T-helper 2 cell treated with Interferon-gamma antibody and Interleukin-4, amounts not matched to agents 100 ng/mL and 5 ng/mL, for 36 hours (primary cell): ENCODE data around the gene RFPL2. TPM values are rescaled to one million over a fixed set of nuclear protein-coding genes. Genes with fewer than 3 reads are reported as not detected.
"Not testable (repeated sequence)": the region's sequence is repeated elsewhere in the genome, so short reads cannot be mapped to it uniquely, and the experiment has no call there.

Experiments
- intact Hi-C: fragments of 100-400 bp; cut with micrococcal nuclease; formaldehyde crosslinking; loops from one replicate; pipeline ENCODE4 v1.15.1; 2023
- total RNA-seq: library from RNA; stranded (reverse); gene quantifications from 2 replicates; pipeline ENCODE4 v1.2.3, GENCODE V29; 2022

RFPL2 gene
- total RNA-seq, 1 donor from 2014 or later, result 0.09 TPM

GRCh38 chr22:32206774-32207758 lies 2.2 kb upstream of the RFPL2 start:
- intact Hi-C loops, result loop anchor here (5.0 kb wide), 2 partner anchors 65 to 265 kb away; partner anchors contain the start of gene FBXO7

DNA sequence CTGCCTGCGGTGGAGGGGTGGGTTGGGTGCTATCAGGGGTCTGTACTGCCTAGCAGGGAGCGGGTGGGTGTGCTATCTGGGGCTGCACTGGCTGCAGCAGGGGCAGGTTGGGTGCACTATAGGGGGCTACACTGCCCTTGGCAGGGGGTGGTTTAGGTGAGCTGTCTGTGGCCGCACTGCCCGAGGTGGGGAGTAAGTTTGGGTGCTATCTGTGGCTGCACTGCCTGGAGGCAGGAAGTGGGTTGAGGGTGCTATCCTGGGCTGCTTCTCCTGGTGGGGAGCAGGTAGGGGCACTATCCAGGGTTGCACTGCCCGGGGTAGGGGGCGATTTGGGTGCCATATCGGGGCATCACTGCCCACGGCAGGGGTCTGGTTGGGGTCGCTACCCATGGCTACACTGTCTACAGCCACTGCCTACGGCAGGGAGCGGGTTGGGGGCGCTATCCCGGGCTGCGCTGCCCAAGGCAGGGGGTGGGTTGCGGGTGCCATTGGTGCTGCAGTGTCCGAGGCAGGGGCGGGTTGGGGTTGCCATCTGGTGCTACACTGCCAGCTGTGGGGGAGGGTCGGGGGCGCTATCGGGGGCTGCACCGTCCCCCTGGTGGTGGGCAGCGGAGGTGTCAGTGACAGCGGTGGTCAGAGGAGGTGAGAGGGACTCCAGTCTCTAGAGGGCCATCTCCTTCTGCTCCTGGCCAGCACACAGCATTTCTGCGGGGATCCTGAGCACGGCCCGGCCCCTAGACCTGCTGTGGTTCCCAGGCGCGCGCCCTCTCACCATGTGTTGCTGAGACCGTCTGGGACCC lies 1.3 kb upstream of the RFPL2 start:
- intact Hi-C loops, result loop anchor here (2.0 to 5.0 kb wide), 3 partner anchors 64 to 266 kb away; partner anchors contain the start of gene FBXO7

DNA sequence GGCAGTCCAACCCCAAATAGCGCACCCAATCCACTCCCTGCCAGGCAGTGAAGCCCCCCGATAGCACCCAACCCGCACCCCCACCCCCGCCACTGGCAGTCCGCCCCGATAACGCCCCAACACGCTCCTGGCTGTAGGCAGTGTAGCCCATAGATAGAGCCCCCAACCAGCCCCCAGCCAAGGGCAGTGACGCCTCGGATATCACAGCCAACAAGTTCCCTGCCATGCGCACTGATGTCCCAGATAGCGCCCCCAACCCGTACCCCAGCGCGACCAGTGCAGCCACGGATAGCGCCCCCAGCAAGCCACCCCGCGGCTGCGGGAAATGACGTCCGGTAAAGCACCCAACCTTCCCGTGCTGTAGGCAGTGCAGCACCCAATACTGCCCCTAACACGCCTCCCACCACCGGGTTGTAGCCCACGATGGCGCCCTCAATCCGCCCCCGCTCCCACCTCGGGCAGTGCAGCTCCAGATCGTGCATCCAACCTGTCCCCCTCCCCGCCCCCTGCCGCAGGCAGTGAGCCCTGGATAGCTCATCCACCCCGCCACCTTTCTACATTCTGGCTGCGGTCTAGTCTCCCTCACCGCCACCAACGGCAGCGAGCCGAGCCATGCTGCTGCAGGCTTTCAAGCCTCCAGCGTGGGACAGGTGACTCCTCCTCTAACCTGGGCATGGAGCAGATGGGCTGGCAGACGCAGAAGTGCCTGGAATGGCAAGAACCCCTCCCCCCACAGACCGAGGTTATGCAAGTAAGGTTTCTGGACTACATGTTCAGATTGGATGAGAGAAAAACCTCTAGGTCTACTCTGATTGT lies 625 bp downstream of the RFPL2 start:
- intact Hi-C loops, result loop anchor here (2.0 kb wide), 1 partner anchor 227 kb away; no protein-coding TSS in a partner anchor

GRCh38 chr22:32203181-32204039 lies 1.5 kb downstream of the RFPL2 start:
- intact Hi-C loops, result loop anchor here (2.0 kb wide), 1 partner anchor 227 kb away; no protein-coding TSS in a partner anchor

GRCh38 chr22:32202539-32203180 lies 2.2 kb downstream of the RFPL2 start:
- intact Hi-C loops, result no loop called here

DNA sequence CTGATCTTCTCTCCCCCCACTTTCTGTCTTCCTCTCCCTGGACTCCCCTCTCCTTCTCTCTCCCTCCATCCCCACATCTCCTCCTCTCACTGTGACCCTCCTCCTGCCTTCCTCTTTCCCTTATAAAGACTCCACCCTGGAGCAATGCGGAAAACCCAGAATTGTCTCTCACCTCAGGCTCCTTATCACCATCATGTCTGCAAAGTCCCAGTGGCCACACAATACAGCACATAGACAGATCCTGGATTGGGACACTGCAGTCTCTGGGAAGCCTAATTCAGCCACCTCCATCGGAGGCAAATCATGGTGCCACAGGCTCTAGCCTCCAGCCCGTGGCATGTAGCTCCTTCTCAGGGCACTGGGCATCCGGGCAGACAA lies 2.7 kb downstream of the RFPL2 start:
- intact Hi-C loops, result no loop called here

DNA sequence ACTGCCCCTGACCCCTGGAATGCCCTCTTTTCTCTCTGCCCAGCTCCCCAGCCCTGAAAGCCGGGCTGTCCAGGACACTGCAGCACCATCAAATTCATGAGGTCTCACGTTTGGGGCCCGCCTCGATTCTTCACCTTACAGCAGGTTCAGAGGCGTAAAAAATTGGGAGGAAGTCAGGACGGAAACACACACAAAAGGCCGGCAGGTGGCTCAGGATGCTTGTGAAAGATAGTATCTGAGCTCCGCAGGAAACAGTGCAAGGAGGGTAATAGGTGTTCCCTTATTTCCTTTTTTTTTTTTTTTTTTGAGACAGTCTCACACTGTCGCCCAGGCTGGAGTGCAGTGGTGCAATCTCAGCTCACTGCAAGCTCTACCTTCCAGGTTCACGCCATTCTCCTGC lies 4.1 kb downstream of the RFPL2 start:
- intact Hi-C loops, result no loop called here

GRCh38 chr22:32199961-32200360 lies 4.9 kb downstream of the RFPL2 start:
- intact Hi-C loops, result no loop called here

DNA sequence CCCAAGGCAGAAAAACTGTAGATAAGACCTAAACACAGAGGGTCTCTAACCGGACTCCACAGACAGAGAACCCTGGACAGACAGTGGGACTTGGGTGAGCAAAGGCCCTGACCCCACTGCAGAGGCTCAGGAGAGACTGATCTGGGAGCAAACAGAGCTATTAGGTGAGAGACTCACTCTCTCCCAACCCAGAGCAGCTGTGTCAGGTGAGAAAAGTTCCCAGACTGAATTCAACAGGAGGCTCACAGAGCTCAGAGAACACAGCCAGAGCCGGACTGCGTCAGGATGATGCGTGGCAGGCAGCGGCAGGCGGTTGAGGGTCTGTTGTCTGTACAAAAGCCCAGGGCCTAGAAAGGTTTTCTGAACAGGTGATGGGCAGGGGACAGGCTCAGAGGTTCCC lies 5.5 kb downstream of the RFPL2 start:
- intact Hi-C loops, result no loop called here

DNA sequence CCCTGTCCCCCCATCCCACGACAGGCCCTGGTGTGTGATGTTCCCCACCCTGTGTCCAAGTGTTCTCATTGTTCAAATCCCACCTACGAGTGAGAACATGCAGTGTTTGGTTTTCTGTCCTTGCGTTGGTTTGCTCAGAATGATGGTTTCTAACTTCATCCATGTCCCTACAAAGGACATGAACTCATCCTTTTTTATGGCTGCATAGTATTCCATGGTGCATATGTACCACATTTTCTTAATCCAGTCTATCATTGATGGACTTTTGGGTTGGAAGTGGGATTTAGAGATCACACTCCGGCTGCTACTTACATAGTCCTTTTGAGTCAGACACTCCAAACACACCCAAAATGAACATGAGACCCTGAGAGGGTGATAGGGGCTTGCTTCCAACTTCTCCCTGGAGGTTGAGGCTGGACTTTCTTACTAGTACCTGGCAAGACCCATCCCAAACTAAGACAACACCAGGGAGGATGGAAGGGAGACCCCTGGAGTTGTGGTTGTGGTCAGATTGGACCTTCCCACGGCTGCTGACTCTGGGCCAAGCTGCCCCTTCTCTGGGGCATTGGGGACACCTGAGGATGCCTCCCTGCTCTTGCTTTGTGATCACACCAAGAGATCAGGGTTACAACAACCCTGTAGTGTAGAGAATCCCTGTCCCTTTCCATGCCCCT lies 7.2 kb downstream of the RFPL2 start:
- intact Hi-C loops, result not testable (repeated sequence)

GRCh38 chr22:32195900-32196299 lies 9.0 kb downstream of the RFPL2 start:
- intact Hi-C loops, result not testable (repeated sequence)

DNA sequence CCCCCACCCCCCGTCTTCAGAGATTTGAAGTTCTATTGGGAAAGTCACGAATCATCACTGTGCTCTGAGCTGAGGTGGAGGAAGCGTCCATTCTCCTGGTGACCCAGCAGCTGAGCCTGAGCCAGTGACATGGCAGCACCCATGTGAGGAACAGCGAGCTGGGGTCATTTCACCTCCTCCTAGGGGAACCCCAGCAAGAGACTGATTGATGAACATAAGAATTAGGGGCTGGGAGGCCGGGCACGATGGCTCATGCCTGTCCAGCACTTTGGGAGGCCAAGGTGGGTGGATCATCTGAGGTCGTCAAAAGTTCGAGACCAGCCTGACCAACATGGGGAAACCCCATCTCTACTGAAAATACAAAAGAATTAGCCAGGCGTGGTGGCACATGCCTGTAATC lies 11.5 kb downstream of the RFPL2 start:
- intact Hi-C loops, result not testable (repeated sequence)

DNA sequence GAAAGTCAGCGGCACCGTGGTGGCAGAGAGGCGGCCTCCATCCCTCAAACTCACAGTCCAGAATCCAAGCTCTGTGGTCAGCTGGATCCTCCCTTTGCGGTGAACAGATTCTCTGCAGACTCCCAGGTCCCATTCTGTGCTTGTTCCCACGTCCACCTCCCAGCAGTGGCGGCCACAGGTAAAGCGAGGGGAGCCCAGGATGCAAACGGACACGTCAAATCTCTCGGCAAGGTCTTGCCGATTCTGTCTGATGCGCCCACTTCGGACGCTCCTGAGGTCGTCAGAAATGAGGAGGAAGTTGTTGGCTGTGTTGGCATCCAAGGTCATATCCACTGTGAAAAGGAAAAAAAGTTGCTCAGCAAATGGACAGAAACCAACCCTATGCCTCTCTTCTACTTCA lies 13.9 kb downstream of the RFPL2 start:
- intact Hi-C loops, result not testable (repeated sequence)

GRCh38 chr22:32185821-32186220 lies 19.1 kb downstream of the RFPL2 start:
- intact Hi-C loops, result no loop called here

GRCh38 chr22:32183625-32184024 lies 21.2 kb downstream of the RFPL2 start:
- intact Hi-C loops, result no loop called here

DNA sequence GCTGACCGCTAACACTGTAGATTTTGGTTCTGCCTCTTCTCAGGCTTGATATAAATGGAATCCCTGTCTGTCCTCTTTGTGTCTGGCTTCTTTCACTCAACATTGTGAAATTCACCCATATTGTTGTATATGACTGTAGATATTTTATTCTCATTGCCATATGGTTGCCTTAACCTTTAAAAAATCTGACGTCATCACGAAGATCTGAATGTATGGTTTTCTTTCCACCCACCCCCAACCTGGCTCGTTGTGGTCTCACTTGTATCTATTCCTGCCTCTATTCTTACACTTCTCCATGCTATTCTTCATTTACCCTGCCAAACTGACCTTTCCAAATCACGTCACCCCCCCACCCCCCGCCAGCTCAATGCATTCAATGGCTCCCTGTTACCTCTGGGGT lies 23.8 kb downstream of the RFPL2 start:
- intact Hi-C loops, result no loop called here

- intact Hi-C loops, result no loop called here
Measured at GRCh38 chr22:32177221-32177765, 27.6 kb downstream of the RFPL2 start.

DNA sequence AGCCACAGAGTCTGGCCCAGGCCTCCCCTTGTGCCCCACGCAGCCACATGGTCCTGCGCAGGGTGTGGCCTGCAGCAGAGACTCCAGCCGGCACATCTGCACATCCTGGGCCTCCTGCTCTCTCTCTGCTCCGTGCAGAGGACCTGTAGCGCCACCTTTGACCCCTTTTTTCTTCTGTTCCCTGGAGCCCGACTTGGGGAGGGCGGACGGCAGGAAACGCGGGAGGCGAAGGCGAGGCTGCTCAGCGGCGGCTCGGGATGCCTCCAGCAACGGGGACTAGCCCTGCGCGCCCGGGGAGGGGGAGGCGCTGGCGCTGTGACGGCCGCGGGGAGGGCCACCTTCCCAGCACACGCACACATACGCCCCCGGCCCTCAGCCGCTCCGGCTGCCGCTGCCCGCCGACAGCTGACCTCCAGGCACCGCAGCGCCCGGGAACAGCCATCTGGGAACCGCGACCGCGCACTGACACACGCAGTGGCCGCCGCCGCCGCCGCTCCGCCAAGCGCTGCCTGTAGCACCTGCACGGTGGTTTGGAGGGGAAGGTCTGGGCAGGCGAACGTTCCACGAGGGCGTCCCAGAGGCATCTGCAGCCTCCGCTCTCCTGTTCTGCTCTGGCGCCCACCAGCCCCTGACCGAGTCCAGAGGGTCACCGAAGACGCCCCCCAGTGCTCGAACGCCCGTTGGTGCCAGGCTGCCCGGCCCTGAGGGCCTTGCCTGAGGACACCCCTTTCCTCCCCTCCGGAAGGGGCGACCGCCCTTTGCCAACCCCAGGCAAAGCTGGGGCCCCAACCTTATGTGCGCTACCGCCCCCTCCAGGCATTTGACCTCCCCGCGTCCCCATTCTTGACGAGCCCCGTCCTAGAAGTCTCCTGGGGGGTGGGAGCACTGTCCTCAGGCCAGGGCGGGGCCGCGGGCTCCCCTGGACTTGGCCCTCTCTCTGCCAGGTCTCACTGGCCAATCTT lies 28.9 kb downstream of the RFPL2 start:
- intact Hi-C loops, result no loop called here
